Vagina (tissue), 2 donors: ENCODE measurements around the gene CELF4.

Source experiments
- POLR2AphosphoS5 ChIP-seq, 2 donors: sonication (generic); formaldehyde crosslinking; IDR thresholded peaks; one replicate each; pipeline ENCODE4 v1.9.0; 2017; ENCODE audit warnings: antibody characterized with exemption in 2 of 2, mild to moderate bottlenecking in 2 of 2, low read depth in 1 of 2; ENCODE audit not compliant: insufficient read depth in 1 of 2
- TF ChIP-seq, protein P1 (sequence below), 3 experiments: fragments of 450-650 bp in 2 of 3; fragments of 200-600 bp in 1 of 3; sonication (generic) in 1 of 3; IDR thresholded peaks; one replicate each; pipeline ENCODE4 v1.5.1; 2017 to 2019; ENCODE audit warnings: antibody characterized with exemption in 3 of 3, mild to moderate bottlenecking in 2 of 3, moderate library complexity in 2 of 3

DNA sequence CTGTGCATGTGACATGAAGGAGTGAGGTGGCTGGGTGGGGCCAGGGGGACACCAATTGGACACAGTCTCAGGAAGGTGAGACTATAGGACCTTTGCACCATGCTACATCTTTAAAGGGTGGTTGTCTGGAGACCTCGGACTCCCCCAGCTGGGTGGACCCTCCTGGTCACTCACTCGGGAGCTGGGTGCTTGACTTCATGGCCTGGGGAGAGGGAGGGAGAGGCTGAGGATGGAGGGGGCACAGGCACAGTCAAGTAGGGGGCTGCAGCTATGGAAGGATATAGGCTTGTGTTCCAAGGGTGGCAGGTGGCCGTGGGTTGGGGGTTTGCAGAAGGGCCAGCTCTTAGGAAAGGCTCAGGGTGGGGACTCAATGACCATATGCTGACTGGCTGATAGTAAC lies 7.1 kb upstream of the CELF4 start:
- TF ChIP-seq, protein P1, sequence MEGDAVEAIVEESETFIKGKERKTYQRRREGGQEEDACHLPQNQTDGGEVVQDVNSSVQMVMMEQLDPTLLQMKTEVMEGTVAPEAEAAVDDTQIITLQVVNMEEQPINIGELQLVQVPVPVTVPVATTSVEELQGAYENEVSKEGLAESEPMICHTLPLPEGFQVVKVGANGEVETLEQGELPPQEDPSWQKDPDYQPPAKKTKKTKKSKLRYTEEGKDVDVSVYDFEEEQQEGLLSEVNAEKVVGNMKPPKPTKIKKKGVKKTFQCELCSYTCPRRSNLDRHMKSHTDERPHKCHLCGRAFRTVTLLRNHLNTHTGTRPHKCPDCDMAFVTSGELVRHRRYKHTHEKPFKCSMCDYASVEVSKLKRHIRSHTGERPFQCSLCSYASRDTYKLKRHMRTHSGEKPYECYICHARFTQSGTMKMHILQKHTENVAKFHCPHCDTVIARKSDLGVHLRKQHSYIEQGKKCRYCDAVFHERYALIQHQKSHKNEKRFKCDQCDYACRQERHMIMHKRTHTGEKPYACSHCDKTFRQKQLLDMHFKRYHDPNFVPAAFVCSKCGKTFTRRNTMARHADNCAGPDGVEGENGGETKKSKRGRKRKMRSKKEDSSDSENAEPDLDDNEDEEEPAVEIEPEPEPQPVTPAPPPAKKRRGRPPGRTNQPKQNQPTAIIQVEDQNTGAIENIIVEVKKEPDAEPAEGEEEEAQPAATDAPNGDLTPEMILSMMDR (IDR thresholded peaks at IDR 0.05): no peak
- no peak for TF ChIP-seq POLR2AphosphoS5 (IDR thresholded peaks at IDR 0.05; ENCODE audit: insufficient read depth in 1 of 2, low read depth in 1 of 2)
